T-cell (primary cell): ENCODE measurements around the gene IGFBPL1. TPM values are rescaled to one million over a fixed set of nuclear protein-coding genes. Genes with fewer than 3 reads are reported as not detected.

Experiments
- ATAC-seq, 4 experiments: fragments of 200-7000 bp in 3 of 4; fragments of 150-1000 bp in 1 of 4; cut with Tn5 transposase; replicated peaks in 1 of 4; 1 replicate in 3 of 4; 2 replicates in 1 of 4; pipeline ENCODE4 v1.10.0; 2021; ENCODE audit warnings: moderate library complexity in 3 of 4, mild to moderate bottlenecking in 2 of 4, moderate number of reproducible peaks in 1 of 4
- CTCF ChIA-PET, 2 donors: fragments of 300-600 bp; sonication (Branson Sonifier 250); formaldehyde crosslinking; loops; one replicate each; lab custom pipeline; 2022; ENCODE audit warnings: antibody characterized with exemption in 2 of 2; lab: Charles Lee
- POLR2A ChIA-PET, 2 donors: fragments of 300-600 bp; sonication (Branson Sonifier 250); formaldehyde crosslinking; loops; one replicate each; lab custom pipeline; 2022; ENCODE audit warnings: antibody characterized with exemption in 2 of 2; lab: Charles Lee
- DNase-seq, 35 experiments: peaks; one replicate each; pipeline versions ENCODE4 v3.0.0 to v3.0.0-alpha.2; 2013 to 2023
- H3K27ac ChIP-seq: one replicate; pipeline ENCODE4 v1.5.1; 2013; ENCODE audit warnings: low read length
- H3K27me3 ChIP-seq, 2 experiments: replicated peaks in 1 of 2; 1 replicate in 1 of 2; 2 replicates in 1 of 2; pipeline versions ENCODE4 v1.6.1 to v1.7.0; 2013; ENCODE audit warnings: low read length in 1 of 2, mixed read lengths in 1 of 2; ENCODE audit not compliant: control insufficient read depth in 2 of 2, insufficient read depth in 2 of 2; ENCODE audit errors: extremely low read depth in 1 of 2
- H3K36me3 ChIP-seq, 2 donors: 1 replicate in 1 of 2; 2 replicates in 1 of 2; pipeline versions ENCODE4 v1.6.1 to v1.7.0; 2013; ENCODE audit warnings: low read length in 1 of 2; ENCODE audit not compliant: control insufficient read depth in 2 of 2, insufficient read depth in 1 of 2; ENCODE audit errors: extremely low read depth in 1 of 2
- H3K4me1 ChIP-seq, 2 experiments: 1 replicate in 1 of 2; 2 replicates in 1 of 2; pipeline versions ENCODE4 v1.6.1 to v1.7.0; 2013; ENCODE audit warnings: low read length in 2 of 2, mixed read lengths in 1 of 2; ENCODE audit not compliant: insufficient read depth in 2 of 2, control insufficient read depth in 1 of 2; ENCODE audit errors: extremely low read depth in 1 of 2
- H3K4me3 ChIP-seq, 2 donors: 1 replicate in 1 of 2; 2 replicates in 1 of 2; pipeline versions ENCODE4 v1.5.1 to v1.7.0; 2013; ENCODE audit warnings: mild to moderate bottlenecking in 2 of 2, low read length in 1 of 2, moderate library complexity in 1 of 2; ENCODE audit not compliant: control insufficient read depth in 1 of 2; ENCODE audit errors: extremely low read depth in 1 of 2
- H3K9me3 ChIP-seq: 2 replicates; pipeline ENCODE4 v1.7.0; 2013
- H3K27ac Mint-ChIP-seq, 2 donors: one replicate each; pipeline ENCODE4 v1.8.0; 2020 to 2021; ENCODE audit warnings: mild to moderate bottlenecking in 2 of 2, mixed read lengths in 2 of 2
- H3K27me3 Mint-ChIP-seq, 2 donors: one replicate each; pipeline ENCODE4 v1.8.0; 2021 to 2022; ENCODE audit warnings: mixed read lengths in 2 of 2
- H3K36me3 Mint-ChIP-seq: one replicate; pipeline ENCODE4 v1.8.0; 2021; ENCODE audit warnings: mixed read lengths
- H3K4me1 Mint-ChIP-seq, 3 donors: one replicate each; pipeline ENCODE4 v1.8.0; 2020 to 2022; ENCODE audit warnings: mixed read lengths in 3 of 3, mild to moderate bottlenecking in 1 of 3
- H3K4me3 Mint-ChIP-seq, 3 donors: one replicate each; pipeline ENCODE4 v1.8.0; 2020 to 2022; ENCODE audit warnings: mild to moderate bottlenecking in 3 of 3, mixed read lengths in 3 of 3, moderate library complexity in 3 of 3
- H3K9me3 Mint-ChIP-seq, 3 donors: one replicate each; pipeline ENCODE4 v1.8.0; 2020 to 2022; ENCODE audit warnings: mixed read lengths in 3 of 3
- WGBS: methylation state at CpG from one replicate; pipeline ENCODE4 v1.1.5; 2013; ENCODE audit warnings: missing lambda C conversion rate; ENCODE audit not compliant: insufficient coverage; 5-methylcytosine and 5-hydroxymethylcytosine counted together
- total RNA-seq, 35 experiments: library from RNA in 6 of 35; stranded (reverse) in 6 of 35; fragments of 120-200 nt in 1 of 35; gene quantifications; one replicate each; pipeline versions ENCODE4 v1.2.1 to v1.2.4 and lab custom pipeline; 2013 to 2026

Gene IGFBPL1
- total RNA-seq, 5 donors from 2014 or later (not counting 1 experiment from before 2014, with no cell fraction given), result not detected

- no peaks in the 10 kb centered on the region for H3K9me3 Mint-ChIP-seq
- ChIA-PET CTCF (no interaction called here), POLR2A (no interaction called here)
- H3K36me3 ChIP-seq, result peaks cover 0 to 12% of the 10 kb centered on the region in 2 donors
- H3K4me3 ChIP-seq, result no peak overlapping the region
- peaks cover 0 to 9% of the 10 kb centered on the region in 2 experiments for H3K27me3 ChIP-seq
- DNase-seq (no peak), ATAC-seq (no peak)
- H3K27ac Mint-ChIP-seq, result no peak overlapping the region
- H3K4me1 Mint-ChIP-seq, result peaks cover 19 to 25% (median 23%) of the 10 kb centered on the region in 3 donors
- 92% methylated on average over 29 of the region's 30 CpGs for WGBS
- H3K36me3 Mint-ChIP-seq, result peaks cover 29% of the 10 kb centered on the region
- peaks cover 0 to 5% of the 10 kb centered on the region in 2 donors for H3K27me3 Mint-ChIP-seq
- no peaks in the 10 kb centered on the region for H3K9me3 ChIP-seq
- H3K4me3 Mint-ChIP-seq, result no peak overlapping the region
- H3K27ac ChIP-seq, result no peak overlapping the region
- H3K4me1 ChIP-seq, result peaks cover 0 to 15% of the 10 kb centered on the region in 2 experiments
Measured at GRCh38 chr9:38395653-38396370, 28.4 kb downstream of the IGFBPL1 start.

DNA sequence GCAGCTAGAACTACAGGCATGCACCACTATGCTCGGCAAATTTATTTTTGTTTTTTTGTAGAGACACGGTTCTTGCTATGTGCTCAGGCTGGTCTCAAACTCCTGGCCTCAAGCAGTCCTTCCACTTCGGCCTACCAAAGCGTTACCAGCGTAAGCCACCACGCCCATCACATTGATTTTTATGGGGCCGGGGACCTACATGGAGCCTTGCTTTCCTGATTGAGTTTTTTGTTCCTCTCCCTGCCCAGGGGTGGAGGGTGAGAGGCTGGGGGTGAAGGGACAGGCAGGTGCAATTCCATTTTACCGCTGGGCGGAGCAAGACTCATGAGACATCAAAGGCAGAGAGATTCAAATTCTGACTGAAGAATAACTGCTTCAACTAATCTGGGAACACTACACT, 29.8 kb downstream of the IGFBPL1 start:
- POLR2A ChIA-PET, result no interaction called here
- peaks cover 0 to 13% of the 10 kb centered on the region in 2 experiments for H3K4me1 ChIP-seq

GRCh38 chr9:38393128-38393796, 31.0 kb downstream of the IGFBPL1 start:
- H3K27me3 ChIP-seq, result peaks cover 0 to 11% of the 10 kb centered on the region in 2 experiments
- ChIA-PET CTCF (interaction anchor here in 1 of 2 donors (0.6 kb wide), 1 partner anchor 10 kb away, joined by 6 read pairs; no protein-coding TSS in a partner anchor), POLR2A (no interaction called here)
- ATAC-seq (peak; percentile 15 to 21 (median 19)), DNase-seq (peak in 3 of 35 experiments; percentile 2 to 7 (median 4))
- no peaks in the 10 kb centered on the region for H3K9me3 ChIP-seq
- Mint-ChIP-seq H3K4me3 (peak overlapping the region; percentile 84 to 97 (median 93)), H3K27ac (peak overlapping the region; percentile 68 to 82), H3K4me1 (peaks cover 19 to 26% (median 23%) of the 10 kb centered on the region in 3 donors), H3K9me3 (no peaks in the 10 kb centered on the region), H3K27me3 (peaks cover 0 to 6% of the 10 kb centered on the region in 2 donors), H3K36me3 (peaks cover 26% of the 10 kb centered on the region)
- peak overlapping the region; percentile 12 for H3K27ac ChIP-seq
- H3K36me3 ChIP-seq, result peaks cover 0 to 12% of the 10 kb centered on the region in 2 donors
- H3K4me1 ChIP-seq, result peaks cover 0 to 13% of the 10 kb centered on the region in 2 experiments
- 20% methylated on average over 9 of the region's 9 CpGs for WGBS
- peak overlapping the region; percentile 76 to 77 for H3K4me3 ChIP-seq

More for the DNA sequence above, 29.8 kb downstream of the IGFBPL1 start:
- Mint-ChIP-seq H3K27me3 (peaks cover 0 to 6% of the 10 kb centered on the region in 2 donors), H3K4me1 (peaks cover 19 to 26% (median 23%) of the 10 kb centered on the region in 3 donors), H3K4me3 (no peak overlapping the region), H3K9me3 (no peaks in the 10 kb centered on the region), H3K36me3 (peaks cover 27% of the 10 kb centered on the region), H3K27ac (no peak overlapping the region)
- Histone ChIP-seq H3K4me3 (no peak overlapping the region), H3K9me3 (no peaks in the 10 kb centered on the region), H3K27me3 (peaks cover 0 to 11% of the 10 kb centered on the region in 2 experiments), H3K36me3 (peaks cover 0 to 12% of the 10 kb centered on the region in 2 donors), H3K27ac (no peak overlapping the region)
- CTCF ChIA-PET, result no interaction called here
- WGBS, result 84% methylated on average over 6 of the region's 9 CpGs
- DNase-seq (no peak), ATAC-seq (no peak)

DNA sequence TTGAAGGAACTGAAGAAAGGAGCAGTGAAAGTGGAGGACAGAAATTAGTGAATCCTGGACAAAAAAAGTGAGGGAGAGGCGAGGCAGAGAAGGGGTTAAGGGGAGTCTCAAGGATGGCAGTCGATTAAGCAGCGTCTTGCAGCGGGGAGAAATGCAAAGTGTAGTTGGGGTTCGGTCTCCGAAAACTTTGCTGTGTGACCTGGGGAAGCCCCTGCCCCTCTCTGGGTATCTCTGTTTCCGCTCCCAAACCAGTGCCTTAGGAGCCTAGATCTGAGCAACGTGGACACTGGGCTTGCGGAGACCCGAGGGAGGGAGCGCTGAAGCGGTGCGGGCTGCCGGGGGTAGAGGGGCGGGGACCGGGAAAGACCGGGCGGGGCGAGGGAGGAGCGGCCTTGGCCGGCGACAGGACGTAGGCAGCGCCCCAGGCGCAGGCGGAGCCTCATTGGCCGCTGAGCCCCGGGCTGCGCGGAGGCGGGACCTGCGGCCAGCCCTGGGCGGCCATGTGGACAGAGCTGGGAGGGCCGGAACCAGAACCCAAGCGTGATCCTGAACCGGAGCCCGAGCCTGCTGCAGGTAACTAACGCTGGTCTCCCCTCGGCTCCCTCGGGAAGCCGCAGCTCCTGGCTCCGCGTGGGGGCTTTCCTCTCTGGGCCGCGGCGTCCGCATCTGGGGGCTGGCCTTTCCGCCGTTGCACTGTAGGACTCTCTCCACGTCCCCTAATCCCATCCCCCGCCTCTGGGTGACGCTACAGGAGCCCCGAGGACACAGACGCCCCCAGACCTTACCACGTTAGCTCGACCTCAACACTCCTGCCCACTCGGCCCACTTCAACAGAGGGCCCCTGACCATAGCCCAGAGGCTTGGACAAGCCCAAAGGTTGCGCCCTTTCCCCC, 31.8 kb downstream of the IGFBPL1 start, which contains the start of gene ALDH1B1:
TSS of gene ALDH1B1 (plus strand) at position 468 of the 893 bp plus-strand sequence. CDS start 3,047 bp downstream, outside the sequence.
- Mint-ChIP-seq H3K4me1 (peaks cover 19 to 26% (median 23%) of the 10 kb centered on the region in 3 donors), H3K4me3 (peak within 1 kb of the TSS; percentile 84 to 97 (median 93)), H3K27me3 (peaks cover 0 to 6% of the 10 kb centered on the region in 2 donors), H3K27ac (peak within 1 kb of the TSS; percentile 68 to 82), H3K9me3 (no peaks in the 10 kb centered on the region), H3K36me3 (peaks cover 20% of the 10 kb centered on the region)
- peak; percentile 5 to 72 (median 40) for DNase-seq
- ATAC-seq, result peak; percentile 93 to 99 (median 97)
- Histone ChIP-seq H3K27me3 (peaks cover 0 to 11% of the 10 kb centered on the region in 2 experiments), H3K9me3 (no peaks in the 10 kb centered on the region), H3K27ac (peak within 1 kb of the TSS; percentile 12), H3K36me3 (peaks cover 0 to 12% of the 10 kb centered on the region in 2 donors), H3K4me1 (peaks cover 0 to 13% of the 10 kb centered on the region in 2 experiments), H3K4me3 (peak within 1 kb of the TSS; percentile 76 to 77)
- CTCF ChIA-PET, result no interaction called here
- 3% methylated on average over 55 of the region's 58 CpGs for WGBS
- POLR2A ChIA-PET, result no interaction called here

- Mint-ChIP-seq H3K9me3 (no peaks in the 10 kb centered on the region), H3K4me3 (peak overlapping the region; percentile 84 to 97 (median 93)), H3K4me1 (peaks cover 19 to 23% (median 22%) of the 10 kb centered on the region in 3 donors), H3K27ac (peak overlapping the region in 1 of 2 donors; percentile 65), H3K27me3 (peaks cover 0 to 6% of the 10 kb centered on the region in 2 donors), H3K36me3 (peaks cover 14% of the 10 kb centered on the region)
- ChIA-PET CTCF (no interaction called here), POLR2A (no interaction called here)
- WGBS, result 96% methylated on average over 9 of the region's 18 CpGs
- no peak overlapping the region for H3K27ac ChIP-seq
- DNase-seq (no peak), ATAC-seq (no peak)
- peak overlapping the region in 1 of 2 donors; percentile 76 for H3K4me3 ChIP-seq
- peaks cover 0 to 6% of the 10 kb centered on the region in 2 donors for H3K36me3 ChIP-seq
- peaks cover 0 to 11% of the 10 kb centered on the region in 2 experiments for H3K27me3 ChIP-seq
- H3K9me3 ChIP-seq, result no peaks in the 10 kb centered on the region
- peaks cover 0 to 13% of the 10 kb centered on the region in 2 experiments for H3K4me1 ChIP-seq
Measured at GRCh38 chr9:38391278-38392118, 32.8 kb downstream of the IGFBPL1 start.
